GM18498 (cell line): Measurements from ENCODE around the gene KCNF1.

Experiments
- ATAC-seq: cut with Tn5 transposase; IDR thresholded peaks from one replicate; pipeline ENCODE4 v1.9.1; 2021; ENCODE audit warnings: mild to moderate bottlenecking, moderate library complexity; ENCODE audit not compliant: unreplicated experiment

KCNF1 gene

GRCh38 chr2:10961490-10961875 is 49.7 kb downstream of the KCNF1 start:
- no peak for ATAC-seq

GRCh38 chr2:10962004-10962403 is 50.3 kb downstream of the KCNF1 start:
- ATAC-seq = no peak

GRCh38 chr2:10963155-10963554 is 51.4 kb downstream of the KCNF1 start:
- no peak for ATAC-seq
